HG02943 (cell line): ENCODE data around the gene MBNL1.

Experiments
- ATAC-seq: cut with Tn5 transposase; IDR thresholded peaks from one replicate; pipeline ENCODE4 v1.9.1; 2021; ENCODE audit warnings: mild to moderate bottlenecking, low read depth, moderate library complexity; ENCODE audit not compliant: unreplicated experiment

The MBNL1 gene

DNA sequence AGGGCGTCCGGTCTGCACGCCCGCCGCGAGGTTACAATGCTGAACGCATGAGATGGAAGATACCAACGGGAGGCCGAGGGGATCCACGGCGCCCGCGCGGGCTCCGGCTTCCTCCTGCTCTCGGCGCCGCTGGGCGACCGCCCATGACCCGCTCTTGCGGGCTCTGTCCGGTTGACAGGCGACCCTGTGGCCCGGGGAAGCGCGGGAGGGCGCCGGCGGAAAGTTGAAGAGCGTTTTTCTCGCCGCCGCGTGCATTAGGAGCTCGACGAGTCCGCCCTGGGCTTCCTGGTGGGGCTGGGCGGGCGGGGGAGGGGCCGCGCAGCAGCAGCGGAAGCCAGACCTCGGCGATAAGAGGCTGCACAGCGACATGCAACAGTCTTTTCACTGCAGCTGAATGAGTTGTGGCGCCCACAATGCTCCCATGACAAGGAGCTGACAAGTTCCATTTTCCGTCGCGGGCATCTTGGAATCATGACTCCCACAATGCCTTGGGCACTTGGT lies at the start of gene MBNL1:
MBNL1 (plus strand) TSS at position 375 of the 501 bp plus-strand sequence. CDS start 31,265 bp downstream, outside the sequence.
- ATAC-seq: peak; percentile 68

DNA sequence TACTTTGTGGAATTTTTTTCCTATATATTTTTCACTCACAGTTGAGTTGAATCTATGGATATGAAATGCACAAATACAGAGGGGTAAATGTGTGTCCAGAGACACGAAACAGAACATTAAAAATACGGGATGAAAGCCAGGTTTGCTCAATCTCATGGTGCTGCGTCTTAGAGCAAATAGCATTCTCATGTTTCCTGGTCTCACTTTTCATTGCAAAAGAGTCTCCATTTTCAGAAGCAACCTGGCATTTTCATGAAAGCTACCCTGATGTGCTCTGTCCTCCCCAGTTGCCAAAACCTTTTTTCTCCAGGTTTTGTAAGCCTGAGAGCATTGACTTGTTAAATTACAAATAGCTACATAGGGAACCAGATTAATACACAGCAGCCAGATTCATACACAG lies 49.5 kb upstream of the MBNL1 start:
- ATAC-seq: no peak

GRCh38 chr3:152219769-152220255 lies 48.9 kb upstream of the MBNL1 start:
- no peak for ATAC-seq

- no peak for ATAC-seq
Observed at GRCh38 chr3:152222327-152222726, 46.4 kb upstream of the MBNL1 start.

DNA sequence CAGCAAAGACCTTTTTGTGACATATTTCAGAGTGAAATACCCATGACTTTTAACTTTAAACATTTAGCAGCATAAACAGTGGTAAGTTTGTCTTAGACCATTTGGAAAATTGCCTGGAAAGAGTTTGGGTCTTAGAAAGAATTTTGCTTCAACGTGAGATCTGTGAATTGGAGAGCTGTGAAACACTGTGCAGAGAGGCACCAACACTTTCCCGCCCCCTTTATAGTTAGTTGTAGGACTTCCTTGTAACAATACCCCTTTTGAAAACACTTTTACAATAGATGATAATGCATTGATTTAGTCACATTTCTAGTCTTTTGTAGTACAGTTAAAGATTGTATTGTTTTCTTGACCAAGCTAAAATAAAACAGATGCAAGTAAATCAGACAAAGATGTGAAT lies 43.5 kb upstream of the MBNL1 start:
- ATAC-seq: no peak

- ATAC-seq: no peak
Observed at GRCh38 chr3:152226176-152226575, 42.6 kb upstream of the MBNL1 start.

GRCh38 chr3:152227027-152227426 lies 41.7 kb upstream of the MBNL1 start:
- no peak for ATAC-seq

- ATAC-seq: no peak
Observed at GRCh38 chr3:152229692-152230091, 39.0 kb upstream of the MBNL1 start.

GRCh38 chr3:152230370-152230769 lies 38.4 kb upstream of the MBNL1 start:
- no peak for ATAC-seq

DNA sequence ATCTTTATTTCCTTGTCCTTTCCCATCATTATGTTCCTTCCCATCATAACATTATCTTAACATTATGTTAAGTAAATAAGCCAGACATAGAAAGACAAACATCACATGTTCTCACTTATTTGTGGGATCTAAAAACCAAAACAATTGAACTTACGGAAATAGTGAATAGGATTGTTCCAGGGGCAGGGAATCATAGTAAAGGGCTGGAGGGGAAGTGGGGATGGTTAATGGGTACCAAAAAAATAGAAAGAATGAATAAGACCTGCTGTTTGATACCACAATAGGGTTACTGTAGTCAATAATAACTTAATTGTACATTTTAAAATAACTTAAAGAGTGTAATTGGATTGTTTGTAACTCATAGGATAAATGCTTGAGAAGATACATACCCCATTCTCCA lies 36.7 kb upstream of the MBNL1 start:
- no peak for ATAC-seq

DNA sequence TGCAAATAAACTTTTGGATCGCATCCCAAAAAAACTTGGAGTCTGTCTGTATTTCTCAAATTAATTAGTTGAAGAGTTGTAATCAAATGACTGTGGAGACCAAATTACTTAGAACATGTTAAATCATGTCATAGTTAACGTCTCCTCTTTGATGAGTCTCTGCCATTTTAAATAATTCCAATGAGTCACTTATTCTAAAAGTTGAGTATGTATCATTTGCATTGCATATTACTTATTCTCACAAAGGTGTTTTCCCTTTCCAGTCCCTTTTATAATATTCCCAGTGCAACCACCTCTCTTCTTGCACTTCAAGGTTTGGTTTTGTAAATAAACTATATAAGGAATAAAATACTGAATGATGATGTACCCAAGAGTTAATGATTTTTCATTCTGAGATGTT lies 36.0 kb upstream of the MBNL1 start:
- no peak for ATAC-seq

DNA sequence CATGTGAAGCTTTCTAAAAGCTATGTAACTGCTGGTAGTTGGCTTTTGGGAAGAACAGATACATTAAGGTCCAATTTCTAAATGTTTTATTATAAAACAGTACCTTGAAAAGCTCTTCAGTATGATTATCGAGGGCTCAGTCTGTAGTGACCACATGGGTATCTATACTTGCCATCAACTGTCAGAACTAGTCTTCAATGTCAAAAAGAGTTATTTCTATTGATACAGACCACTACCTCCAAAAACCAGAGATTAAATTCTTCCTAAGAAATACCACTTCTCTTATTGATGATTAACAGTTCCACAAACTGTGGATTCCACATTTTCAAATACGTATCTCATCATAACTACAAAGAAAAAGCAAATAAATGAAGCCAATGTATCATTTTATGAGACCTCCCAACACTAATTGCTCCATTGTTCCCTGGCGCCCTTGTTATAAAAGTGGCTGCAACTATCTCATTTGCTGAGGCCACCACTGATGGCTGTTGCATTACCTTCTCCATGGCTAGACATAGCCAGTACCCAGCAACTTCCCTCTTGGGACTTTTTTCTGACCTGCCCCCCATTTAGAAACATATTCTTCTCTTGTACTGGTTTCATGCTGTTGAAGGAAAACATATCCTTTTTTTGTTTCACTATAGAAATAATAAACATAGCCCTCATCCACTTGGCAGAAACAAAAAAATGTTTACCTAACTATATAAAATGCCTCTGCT lies 33.9 kb upstream of the MBNL1 start:
- ATAC-seq: no peak

- no peak for ATAC-seq
Observed at GRCh38 chr3:152235709-152236298, 32.9 kb upstream of the MBNL1 start.

- no peak for ATAC-seq
Observed at GRCh38 chr3:152236716-152237115, 32.0 kb upstream of the MBNL1 start.

DNA sequence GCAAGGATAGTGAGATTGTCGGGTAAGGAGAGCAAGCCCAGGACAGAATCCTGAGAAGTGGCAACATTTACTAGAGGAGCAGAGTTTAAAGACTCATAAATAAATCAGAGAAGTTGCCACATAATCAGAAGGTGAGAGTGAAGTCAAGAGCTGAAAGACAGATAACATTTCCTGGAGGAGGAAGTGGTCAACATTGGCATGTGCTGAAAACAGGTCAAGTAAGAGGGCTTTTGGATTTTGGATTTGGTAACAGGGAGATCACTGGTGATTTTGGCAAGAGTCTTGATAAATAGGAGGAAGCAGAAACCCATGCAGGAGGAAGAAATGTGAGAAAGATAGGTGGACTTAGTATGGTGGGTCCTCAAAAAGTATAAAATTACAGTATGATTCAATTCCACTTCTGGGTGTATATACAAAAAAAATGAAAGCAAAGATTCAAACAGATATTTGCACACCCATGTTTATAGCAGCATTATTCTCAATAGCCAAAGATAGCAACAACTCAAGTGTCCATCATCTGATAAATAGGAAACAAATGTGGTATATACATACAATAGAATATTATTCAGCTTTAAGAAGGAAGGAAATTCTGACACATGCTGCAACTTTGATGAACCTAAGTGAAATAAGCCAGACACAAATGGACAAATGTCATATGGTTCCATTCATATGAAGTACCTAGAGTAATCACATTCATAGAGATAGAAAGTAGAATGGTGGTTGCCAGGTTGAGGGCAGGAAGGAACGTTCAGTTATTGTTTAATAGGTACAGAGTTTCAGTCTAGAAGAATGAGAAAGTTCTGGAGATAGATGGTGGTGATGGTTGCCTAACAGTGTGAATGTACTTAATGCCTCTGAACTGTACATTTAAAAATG lies 27.3 kb upstream of the MBNL1 start:
- peak; percentile 75 for ATAC-seq

DNA sequence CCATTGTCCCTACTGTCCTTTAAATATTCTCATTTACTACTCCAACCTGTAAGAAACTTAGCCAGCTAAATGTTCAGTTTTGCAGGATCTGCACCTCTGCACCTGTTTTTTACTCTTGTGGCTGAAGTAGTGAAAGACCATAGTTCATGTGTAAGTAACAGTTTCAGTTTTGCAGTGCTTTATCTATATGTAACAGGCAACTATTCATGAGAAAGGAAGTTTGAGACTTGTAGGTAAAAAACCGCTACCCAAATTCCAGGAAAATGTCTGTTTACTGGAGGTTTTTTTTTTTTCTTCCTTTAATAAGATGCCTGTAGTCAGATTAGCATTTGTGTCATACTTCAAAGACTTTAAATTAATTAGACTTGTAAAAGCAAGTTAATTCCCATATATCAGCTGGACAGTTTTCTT lies 25.4 kb upstream of the MBNL1 start:
- peak; percentile 58 for ATAC-seq

GRCh38 chr3:152243721-152244516 lies 24.8 kb upstream of the MBNL1 start:
- ATAC-seq: peak; percentile 10

- no peak for ATAC-seq
Observed at GRCh38 chr3:152244517-152244888, 24.2 kb upstream of the MBNL1 start.

GRCh38 chr3:152245498-152246170 lies 23.1 kb upstream of the MBNL1 start:
- ATAC-seq: no peak

DNA sequence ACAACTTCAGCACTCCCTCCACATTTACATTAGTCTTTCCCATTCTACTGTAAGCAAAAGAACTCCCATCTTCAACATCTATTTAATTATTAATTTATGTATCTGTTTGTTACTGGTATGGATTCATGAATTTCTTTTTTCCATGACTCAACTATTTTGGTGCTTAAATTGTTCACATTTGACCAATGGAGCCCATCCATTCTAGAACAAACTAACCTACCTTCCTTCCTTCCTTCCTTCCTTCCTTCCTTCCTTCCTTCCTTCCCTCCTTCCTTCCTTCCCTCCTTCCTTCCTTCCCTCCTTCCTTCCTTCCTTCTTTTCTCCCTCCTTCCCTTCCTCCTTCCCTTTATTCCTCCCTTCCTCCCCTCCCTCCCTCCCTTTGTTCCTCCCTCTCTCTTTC lies 16.8 kb upstream of the MBNL1 start:
- no peak for ATAC-seq
